Measurements from ENCODE around the gene CLSTN1.

Gene CLSTN1

GRCh38 chr1:9721606-9722377 is 102.0 kb downstream of the CLSTN1 start:
- no peak for TF ChIP-seq OSR1 (CRISPR knock-in tag; IDR thresholded peaks at IDR 0.05)
- TF ChIP-seq, protein P1, sequence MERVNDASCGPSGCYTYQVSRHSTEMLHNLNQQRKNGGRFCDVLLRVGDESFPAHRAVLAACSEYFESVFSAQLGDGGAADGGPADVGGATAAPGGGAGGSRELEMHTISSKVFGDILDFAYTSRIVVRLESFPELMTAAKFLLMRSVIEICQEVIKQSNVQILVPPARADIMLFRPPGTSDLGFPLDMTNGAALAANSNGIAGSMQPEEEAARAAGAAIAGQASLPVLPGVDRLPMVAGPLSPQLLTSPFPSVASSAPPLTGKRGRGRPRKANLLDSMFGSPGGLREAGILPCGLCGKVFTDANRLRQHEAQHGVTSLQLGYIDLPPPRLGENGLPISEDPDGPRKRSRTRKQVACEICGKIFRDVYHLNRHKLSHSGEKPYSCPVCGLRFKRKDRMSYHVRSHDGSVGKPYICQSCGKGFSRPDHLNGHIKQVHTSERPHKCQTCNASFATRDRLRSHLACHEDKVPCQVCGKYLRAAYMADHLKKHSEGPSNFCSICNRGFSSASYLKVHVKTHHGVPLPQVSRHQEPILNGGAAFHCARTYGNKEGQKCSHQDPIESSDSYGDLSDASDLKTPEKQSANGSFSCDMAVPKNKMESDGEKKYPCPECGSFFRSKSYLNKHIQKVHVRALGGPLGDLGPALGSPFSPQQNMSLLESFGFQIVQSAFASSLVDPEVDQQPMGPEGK (CRISPR knock-in tag; IDR thresholded peaks at IDR 0.05; ENCODE audit: borderline replicate concordance), result no peak
- TF ChIP-seq, protein P2, sequence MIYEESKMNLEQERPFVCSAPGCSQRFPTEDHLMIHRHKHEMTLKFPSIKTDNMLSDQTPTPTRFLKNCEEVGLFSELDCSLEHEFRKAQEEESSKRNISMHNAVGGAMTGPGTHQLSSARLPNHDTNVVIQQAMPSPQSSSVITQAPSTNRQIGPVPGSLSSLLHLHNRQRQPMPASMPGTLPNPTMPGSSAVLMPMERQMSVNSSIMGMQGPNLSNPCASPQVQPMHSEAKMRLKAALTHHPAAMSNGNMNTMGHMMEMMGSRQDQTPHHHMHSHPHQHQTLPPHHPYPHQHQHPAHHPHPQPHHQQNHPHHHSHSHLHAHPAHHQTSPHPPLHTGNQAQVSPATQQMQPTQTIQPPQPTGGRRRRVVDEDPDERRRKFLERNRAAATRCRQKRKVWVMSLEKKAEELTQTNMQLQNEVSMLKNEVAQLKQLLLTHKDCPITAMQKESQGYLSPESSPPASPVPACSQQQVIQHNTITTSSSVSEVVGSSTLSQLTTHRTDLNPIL (CRISPR knock-in tag; IDR thresholded peaks at IDR 0.05; ENCODE audit: low read depth), result no peak
- TF ChIP-seq, protein P3, sequence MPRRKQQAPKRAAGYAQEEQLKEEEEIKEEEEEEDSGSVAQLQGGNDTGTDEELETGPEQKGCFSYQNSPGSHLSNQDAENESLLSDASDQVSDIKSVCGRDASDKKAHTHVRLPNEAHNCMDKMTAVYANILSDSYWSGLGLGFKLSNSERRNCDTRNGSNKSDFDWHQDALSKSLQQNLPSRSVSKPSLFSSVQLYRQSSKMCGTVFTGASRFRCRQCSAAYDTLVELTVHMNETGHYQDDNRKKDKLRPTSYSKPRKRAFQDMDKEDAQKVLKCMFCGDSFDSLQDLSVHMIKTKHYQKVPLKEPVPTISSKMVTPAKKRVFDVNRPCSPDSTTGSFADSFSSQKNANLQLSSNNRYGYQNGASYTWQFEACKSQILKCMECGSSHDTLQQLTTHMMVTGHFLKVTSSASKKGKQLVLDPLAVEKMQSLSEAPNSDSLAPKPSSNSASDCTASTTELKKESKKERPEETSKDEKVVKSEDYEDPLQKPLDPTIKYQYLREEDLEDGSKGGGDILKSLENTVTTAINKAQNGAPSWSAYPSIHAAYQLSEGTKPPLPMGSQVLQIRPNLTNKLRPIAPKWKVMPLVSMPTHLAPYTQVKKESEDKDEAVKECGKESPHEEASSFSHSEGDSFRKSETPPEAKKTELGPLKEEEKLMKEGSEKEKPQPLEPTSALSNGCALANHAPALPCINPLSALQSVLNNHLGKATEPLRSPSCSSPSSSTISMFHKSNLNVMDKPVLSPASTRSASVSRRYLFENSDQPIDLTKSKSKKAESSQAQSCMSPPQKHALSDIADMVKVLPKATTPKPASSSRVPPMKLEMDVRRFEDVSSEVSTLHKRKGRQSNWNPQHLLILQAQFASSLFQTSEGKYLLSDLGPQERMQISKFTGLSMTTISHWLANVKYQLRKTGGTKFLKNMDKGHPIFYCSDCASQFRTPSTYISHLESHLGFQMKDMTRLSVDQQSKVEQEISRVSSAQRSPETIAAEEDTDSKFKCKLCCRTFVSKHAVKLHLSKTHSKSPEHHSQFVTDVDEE (CRISPR knock-in tag; IDR thresholded peaks at IDR 0.05), result no peak
- no peak for TF ChIP-seq BACH2 (CRISPR knock-in tag; IDR thresholded peaks at IDR 0.05; ENCODE audit: borderline replicate concordance)
- no peak for TF ChIP-seq SNAI2 (CRISPR knock-in tag; IDR thresholded peaks at IDR 0.05)
- no peak for TF ChIP-seq TOX (CRISPR knock-in tag; IDR thresholded peaks at IDR 0.05; ENCODE audit: borderline replicate concordance)
- TF ChIP-seq ZNF565 (CRISPR knock-in tag; conservative IDR thresholded peaks at IDR 0.05; ENCODE audit: low read depth), result no peak
- no peak for TF ChIP-seq TCF4 (CRISPR knock-in tag; IDR thresholded peaks at IDR 0.05; ENCODE audit: borderline replicate concordance)
- no peak for TF ChIP-seq ZFP30 (CRISPR knock-in tag; IDR thresholded peaks at IDR 0.05)
- no peak for TF ChIP-seq ARNTL (CRISPR knock-in tag; IDR thresholded peaks at IDR 0.05; ENCODE audit: borderline replicate concordance, low read depth)
- TF ChIP-seq ESRRG (CRISPR knock-in tag; IDR thresholded peaks at IDR 0.05), result no peak
- no peak for TF ChIP-seq GLIS3 (CRISPR knock-in tag; IDR thresholded peaks at IDR 0.05)
- TF ChIP-seq POU6F1 (CRISPR knock-in tag; IDR thresholded peaks at IDR 0.05; ENCODE audit: borderline replicate concordance, low read depth), result no peak
- no peak for TF ChIP-seq ZFP3 (CRISPR knock-in tag; IDR thresholded peaks at IDR 0.05)
- TF ChIP-seq ISL1 (CRISPR knock-in tag; IDR thresholded peaks at IDR 0.05), result no peak
- no peak for TF ChIP-seq ZC3H10 (CRISPR knock-in tag; IDR thresholded peaks at IDR 0.05)
- peak; percentile 34; the same call in 2 of the 3 replicates for ATAC-seq

GRCh38 chr1:9720785-9721605 is 102.8 kb downstream of the CLSTN1 start:
- no peak for ATAC-seq
- TF ChIP-seq ZFP3 (CRISPR knock-in tag; IDR thresholded peaks at IDR 0.05) (no peak), BACH2 (CRISPR knock-in tag; IDR thresholded peaks at IDR 0.05; ENCODE audit: borderline replicate concordance) (no peak), ARNTL (CRISPR knock-in tag; IDR thresholded peaks at IDR 0.05; ENCODE audit: borderline replicate concordance, low read depth) (no peak), SNAI2 (CRISPR knock-in tag; IDR thresholded peaks at IDR 0.05) (no peak), RARB (CRISPR knock-in tag; IDR thresholded peaks at IDR 0.05) (no peak), PPARA (CRISPR knock-in tag; IDR thresholded peaks at IDR 0.05; ENCODE audit: borderline replicate concordance) (no peak), GLIS3 (CRISPR knock-in tag; IDR thresholded peaks at IDR 0.05) (no peak), ISL1 (CRISPR knock-in tag; IDR thresholded peaks at IDR 0.05) (no peak), ZNF70 (CRISPR knock-in tag; IDR thresholded peaks at IDR 0.05) (no peak), ZNF8 (CRISPR knock-in tag; IDR thresholded peaks at IDR 0.05) (no peak), ZC3H10 (CRISPR knock-in tag; IDR thresholded peaks at IDR 0.05) (no peak), TCF4 (CRISPR knock-in tag; IDR thresholded peaks at IDR 0.05; ENCODE audit: borderline replicate concordance) (no peak), ZFP30 (CRISPR knock-in tag; IDR thresholded peaks at IDR 0.05) (no peak)
- TF ChIP-seq, protein P2 (CRISPR knock-in tag; IDR thresholded peaks at IDR 0.05; ENCODE audit: low read depth), result no peak
- TF ChIP-seq, protein P4, sequence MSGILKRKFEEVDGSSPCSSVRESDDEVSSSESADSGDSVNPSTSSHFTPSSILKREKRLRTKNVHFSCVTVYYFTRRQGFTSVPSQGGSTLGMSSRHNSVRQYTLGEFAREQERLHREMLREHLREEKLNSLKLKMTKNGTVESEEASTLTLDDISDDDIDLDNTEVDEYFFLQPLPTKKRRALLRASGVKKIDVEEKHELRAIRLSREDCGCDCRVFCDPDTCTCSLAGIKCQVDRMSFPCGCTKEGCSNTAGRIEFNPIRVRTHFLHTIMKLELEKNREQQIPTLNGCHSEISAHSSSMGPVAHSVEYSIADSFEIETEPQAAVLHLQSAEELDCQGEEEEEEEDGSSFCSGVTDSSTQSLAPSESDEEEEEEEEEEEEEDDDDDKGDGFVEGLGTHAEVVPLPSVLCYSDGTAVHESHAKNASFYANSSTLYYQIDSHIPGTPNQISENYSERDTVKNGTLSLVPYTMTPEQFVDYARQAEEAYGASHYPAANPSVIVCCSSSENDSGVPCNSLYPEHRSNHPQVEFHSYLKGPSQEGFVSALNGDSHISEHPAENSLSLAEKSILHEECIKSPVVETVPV (CRISPR knock-in tag; IDR thresholded peaks at IDR 0.05), result no peak
